GM21390 (cell line): ENCODE results near the gene APOL1.
"Not testable (repeated sequence)": the region's sequence is repeated elsewhere in the genome, so short reads cannot be mapped to it uniquely, and the experiment has no call there.

Source experiments
- ATAC-seq: cut with Tn5 transposase; IDR thresholded peaks from one replicate; pipeline ENCODE4 v1.9.1; 2021; ENCODE audit not compliant: unreplicated experiment

Gene APOL1

GRCh38 chr22:36290391-36291075 lies 37.6 kb downstream of the APOL1 start:
- ATAC-seq = not testable (repeated sequence)

GRCh38 chr22:36291831-36292740 lies 39.2 kb downstream of the APOL1 start:
- ATAC-seq = no peak

- no peak for ATAC-seq
These were observed 40.0 kb downstream of the APOL1 start for GRCh38 chr22:36292823-36293530.

DNA sequence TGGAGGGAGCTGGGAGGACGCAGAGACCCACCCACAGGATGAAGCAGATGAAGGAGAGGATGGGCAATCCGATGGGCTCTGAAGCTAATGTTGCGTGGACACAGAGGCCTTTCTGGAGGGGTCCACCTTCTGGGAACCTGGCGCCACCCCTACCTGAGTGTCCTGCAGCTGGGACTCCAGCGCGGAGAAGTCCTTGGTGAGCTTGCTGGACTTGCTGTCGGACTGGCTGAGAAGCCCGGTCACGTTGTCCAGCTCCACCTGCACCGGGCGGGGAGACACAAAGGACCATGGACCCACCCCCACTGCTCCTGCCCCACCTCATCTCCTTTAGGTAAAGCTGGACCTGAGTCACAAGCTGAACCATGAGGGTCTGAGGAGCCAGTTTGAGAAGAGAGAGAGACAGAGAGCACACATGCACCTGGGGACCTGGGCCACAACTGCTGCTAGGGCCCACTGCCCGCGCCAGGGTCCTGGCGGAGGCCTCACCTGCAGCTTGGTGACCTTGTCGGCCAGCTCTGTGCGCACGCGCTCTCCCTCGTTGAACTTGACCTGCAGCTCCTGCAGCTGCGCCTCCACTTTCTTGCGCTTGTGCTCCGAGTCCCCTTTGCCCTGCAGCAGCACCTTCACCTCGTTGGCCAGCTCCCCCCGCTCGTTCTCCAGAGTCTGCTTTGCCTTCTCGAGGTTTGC lies 40.8 kb downstream of the APOL1 start:
- no peak for ATAC-seq

DNA sequence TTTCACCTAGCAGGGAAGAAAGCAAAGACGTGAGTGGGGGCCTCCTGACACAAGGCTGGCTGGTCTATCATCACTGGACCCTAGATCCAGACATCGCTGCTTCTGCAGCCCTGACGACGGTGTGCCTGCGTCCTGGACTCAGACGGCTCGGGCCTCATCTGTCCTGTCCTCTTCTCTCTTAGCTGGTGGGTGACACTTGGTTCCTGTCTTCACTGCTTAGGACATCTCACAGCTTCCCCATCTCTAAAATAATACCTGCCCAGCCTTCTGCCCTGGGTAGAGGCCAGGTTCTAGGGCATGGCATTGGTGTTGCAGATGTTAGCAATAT lies 41.3 kb downstream of the APOL1 start:
- ATAC-seq = no peak

GRCh38 chr22:36294801-36295200 lies 41.9 kb downstream of the APOL1 start:
- ATAC-seq = no peak

DNA sequence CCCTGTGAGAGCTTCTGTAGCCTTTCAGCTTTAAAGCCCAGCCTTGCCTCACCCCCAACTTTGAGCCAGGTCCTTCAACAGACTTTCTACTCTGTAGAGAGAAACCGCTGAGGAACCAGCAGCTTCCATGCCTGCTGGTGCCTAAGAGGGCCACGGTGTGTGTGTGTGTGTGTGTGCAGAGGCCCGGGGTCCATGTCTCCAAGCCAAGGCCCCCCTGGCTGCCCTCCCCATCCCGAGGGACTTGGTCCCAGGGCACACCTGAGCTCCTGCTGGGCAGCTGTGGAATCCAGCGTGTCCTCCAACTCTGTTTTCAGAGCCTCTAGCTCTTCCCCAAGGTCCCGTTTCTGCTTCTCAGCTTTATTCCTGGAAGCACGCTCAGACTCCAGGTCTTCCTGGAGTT lies 42.3 kb downstream of the APOL1 start:
- ATAC-seq = no peak

GRCh38 chr22:36296690-36297089 lies 43.8 kb downstream of the APOL1 start:
- ATAC-seq = no peak

- ATAC-seq = no peak
These were observed 44.6 kb downstream of the APOL1 start for GRCh38 chr22:36297568-36297967.

DNA sequence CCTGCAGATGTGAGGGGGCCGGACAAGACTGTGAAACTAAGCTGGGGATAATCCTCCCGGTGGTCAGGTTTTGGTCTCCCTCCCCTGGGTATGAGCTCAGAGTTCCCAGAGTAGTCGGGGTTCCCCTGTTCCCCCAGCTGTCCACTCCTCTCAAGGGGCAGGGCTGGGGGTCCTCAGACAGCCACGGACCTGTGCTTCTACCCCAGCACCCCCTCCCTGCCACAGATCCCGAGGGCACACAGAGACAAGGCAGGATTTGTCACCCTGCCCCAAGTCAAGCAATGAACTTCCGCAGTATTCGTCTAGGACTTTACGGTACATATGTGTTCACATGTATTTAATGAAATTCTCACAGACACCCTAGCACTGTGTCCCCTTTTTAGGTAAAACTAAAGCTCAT lies 45.2 kb downstream of the APOL1 start:
- no peak for ATAC-seq

DNA sequence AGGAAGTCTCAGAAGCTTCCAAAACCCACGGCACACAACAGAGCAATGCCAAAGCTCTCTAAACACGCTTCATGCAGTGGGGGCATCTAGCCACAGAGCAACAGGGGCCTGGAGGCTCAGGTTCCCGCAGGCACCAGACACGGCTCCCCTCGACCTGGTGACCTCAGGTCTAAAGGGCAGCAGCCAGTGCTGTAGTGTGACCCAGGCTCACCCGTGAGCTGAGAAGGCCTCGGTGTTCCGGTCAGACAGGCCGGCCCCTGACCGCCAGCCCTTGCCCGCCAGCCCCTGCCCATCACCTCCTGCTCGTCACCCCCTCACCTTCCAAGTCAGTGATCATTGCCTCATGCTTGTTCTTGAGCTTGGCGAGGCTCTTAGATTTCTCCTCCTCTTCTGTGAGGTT lies 45.7 kb downstream of the APOL1 start:
- no peak for ATAC-seq

DNA sequence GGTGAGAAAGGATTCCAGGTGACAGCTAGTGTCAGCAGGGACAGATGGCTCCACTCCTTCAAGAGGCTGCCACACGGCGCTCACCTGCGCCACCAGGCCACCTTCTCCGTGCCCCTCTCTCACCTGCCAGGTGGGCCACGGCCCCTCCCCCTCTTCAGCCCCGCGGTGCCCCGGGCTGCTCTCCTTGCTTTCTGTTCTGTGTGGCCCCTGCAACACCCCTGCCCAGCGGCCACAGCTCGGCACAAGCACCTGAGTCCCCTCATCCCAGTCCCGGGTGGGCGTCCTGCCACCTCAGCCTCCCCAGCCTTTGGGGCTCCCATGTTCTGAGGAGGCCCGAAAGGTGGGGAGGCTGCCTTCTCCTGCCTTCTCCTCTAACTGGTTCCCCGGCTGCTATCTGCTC lies 46.4 kb downstream of the APOL1 start:
- ATAC-seq = no peak

GRCh38 chr22:36299911-36300310 lies 47.0 kb downstream of the APOL1 start:
- ATAC-seq = no peak

DNA sequence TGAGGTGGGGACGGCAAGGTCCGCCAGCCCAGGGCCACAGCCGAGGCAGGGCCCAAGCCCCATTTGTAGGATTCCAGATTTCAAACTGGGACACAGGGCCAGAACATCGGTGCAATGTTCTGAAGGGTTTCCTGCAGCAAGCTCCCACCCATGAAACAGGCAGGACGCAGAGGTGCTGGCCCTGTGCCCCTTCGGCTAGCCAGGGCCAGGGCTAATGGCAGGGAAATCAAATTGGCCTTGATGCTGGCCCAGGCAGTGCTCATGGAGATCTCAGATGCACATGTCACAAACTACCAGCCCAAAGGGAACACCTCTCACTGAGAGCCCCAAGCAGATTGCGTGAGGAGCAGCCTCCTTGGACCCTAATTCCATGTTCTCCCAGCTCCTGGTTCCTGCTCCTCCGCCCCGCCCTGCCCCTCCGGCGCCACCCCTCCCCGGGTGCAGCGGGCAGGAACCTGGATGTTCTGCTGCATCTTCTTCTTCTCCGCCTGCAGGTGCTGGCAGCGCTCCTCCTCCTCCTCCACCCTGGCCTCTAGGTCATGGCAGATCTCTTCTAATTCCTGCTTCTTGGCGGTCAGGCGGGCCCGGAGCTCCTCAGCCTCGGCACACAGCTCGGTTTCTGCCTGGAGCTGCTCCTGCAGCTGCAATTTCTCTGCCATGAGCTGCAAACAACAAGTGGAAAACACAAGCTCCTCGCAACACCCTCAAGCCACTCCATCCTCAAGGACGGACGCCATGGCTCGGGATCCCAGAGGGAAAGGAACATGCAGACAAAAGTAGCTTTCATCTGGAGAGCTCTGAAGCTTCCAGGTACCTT lies 47.7 kb downstream of the APOL1 start:
- ATAC-seq = no peak

GRCh38 chr22:36301384-36301828 lies 48.5 kb downstream of the APOL1 start:
- ATAC-seq = no peak

DNA sequence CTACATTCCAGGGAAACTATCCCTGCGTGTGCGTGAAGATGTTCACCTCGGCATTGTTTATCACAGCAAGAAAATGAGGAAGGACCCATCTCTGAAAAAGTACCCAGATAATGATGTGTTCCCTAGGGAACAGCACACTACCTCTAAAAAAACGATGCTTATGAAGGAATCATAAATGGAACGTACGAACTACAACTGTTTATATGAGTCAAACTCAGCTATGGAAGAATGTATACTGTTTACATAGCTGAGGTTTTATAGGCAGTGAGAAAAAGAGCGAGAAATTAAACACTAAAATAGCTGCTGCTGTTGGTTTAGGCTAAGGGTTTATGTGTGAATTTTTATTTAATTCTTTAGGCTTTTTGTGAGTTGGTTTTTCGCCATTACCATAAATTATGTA lies 48.9 kb downstream of the APOL1 start:
- no peak for ATAC-seq

DNA sequence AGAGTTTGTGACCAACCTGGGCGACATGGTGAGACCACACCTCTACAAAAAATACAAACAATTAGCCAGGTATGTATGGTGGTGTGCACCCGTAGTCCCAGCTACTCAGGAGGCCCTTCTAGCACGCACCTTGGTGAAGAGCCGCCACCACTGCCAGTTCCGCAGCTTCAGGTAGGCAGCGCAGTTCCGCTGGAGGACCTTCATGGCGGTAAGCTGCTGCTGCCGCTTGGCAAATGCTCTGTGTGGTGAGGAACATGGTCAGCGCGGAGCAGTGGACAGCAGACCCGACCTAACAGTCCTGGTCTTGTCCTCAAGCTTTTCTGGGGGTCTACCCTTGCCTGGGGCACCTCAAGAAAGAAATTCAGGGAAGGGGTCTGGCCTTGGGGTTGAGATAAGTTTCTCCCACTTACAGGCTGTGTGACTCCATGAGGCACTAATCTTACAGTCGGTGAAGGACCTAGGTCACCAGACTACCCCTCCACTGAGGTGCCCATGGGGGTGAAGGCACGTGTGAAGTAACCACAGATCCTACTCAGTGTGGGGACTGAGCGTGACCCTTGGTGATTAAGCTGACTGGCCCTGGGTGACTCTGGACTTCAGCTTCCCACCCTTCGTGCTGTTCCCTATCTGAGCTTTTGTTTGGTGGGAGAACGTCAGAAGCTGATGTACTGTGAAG lies 49.6 kb downstream of the APOL1 start:
- no peak for ATAC-seq

- ATAC-seq = no peak
These were observed 50.2 kb downstream of the APOL1 start for GRCh38 chr22:36303115-36303467.

DNA sequence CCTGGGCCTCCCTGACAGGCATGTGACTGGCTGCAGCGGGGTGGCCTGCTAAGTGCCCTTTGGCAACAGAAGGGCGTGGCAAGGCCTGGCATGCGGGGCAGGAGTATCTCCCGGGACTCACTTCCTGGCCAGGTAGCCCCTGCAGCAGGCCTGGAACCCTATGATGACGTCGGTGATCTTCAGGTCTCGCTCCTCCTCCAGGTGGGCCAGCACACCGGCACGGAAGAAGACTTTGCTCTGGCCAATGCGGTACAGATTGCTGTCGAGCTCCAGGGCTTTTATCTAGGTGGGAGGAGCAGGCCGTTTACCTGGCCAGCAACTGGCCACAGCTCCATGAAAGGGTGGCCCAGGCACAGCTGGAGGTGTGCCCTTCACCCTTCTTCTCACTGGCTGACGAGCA lies 50.9 kb downstream of the APOL1 start:
- ATAC-seq = no peak

DNA sequence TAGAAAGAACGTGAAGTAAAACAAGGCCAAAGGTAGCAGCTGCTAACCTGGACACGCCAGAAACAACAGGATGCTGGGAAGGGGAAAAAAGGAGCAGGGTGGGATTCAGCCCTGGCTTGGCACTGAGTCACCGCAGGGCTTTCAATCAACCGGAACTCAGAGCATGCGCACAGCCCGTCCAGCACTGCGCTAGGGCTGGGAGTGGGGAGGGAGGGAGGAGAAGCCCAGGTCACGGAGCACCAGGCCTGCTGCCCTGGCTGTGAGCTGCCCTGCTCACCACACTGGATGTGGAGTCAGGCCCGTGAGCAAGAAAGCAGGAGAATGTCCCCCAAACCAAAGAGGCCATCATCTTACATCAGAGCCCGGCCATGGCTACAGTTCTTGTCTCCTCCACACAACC lies 51.5 kb downstream of the APOL1 start:
- no peak for ATAC-seq
